IMR-90 (cell line): ENCODE measurements around the gene C15orf39. TPM values are rescaled to one million over a fixed set of nuclear protein-coding genes. Genes with fewer than 3 reads are reported as not detected.
"Not testable (repeated sequence)": the region's sequence is repeated elsewhere in the genome, so short reads cannot be mapped to it uniquely, and the experiment has no call there.

ENCODE experiments used
- ATAC-seq: fragments of 200-7000 bp; cut with Tn5 transposase; 2 replicates; pipeline ENCODE4 v1.9.1; 2020; ENCODE audit warnings: low read depth, mild to moderate bottlenecking, moderate library complexity
- BruUV-seq: library from RNA; stranded (reverse); fragments of 400-500 nt; replicated peaks from 2 replicates; lab custom pipeline; 2021; lab: Mats Ljungman, UMichigan
- CTCF ChIA-PET: fragments of 300-600 bp; formaldehyde crosslinking; extraction: SDS; loops from one replicate; lab custom pipeline; 2021; ENCODE audit warnings: antibody characterized with exemption; lab: Yijun Ruan, JAX
- POLR2A ChIA-PET: fragments of 300-600 bp; sonication (Branson Sonifier 250); formaldehyde crosslinking; loops from one replicate; lab custom pipeline; 2022; ENCODE audit warnings: antibody characterized with exemption; ENCODE audit not compliant: unreplicated experiment; lab: Charles Lee
- DNase-seq: peaks from one replicate; pipeline ENCODE4 v3.0.0; 2013
- H2AFZ ChIP-seq: replicated peaks from 2 replicates; pipeline ENCODE3; 2013; ENCODE audit warnings: low read length, mild to moderate bottlenecking; ENCODE audit not compliant: poor library complexity
- H2AK5ac ChIP-seq: 2 replicates; pipeline ENCODE4 v1.6.1; 2013; ENCODE audit warnings: low read depth, low read length, inconsistent platforms
- H2AK9ac ChIP-seq: replicated peaks from 2 replicates; pipeline ENCODE3; 2013; ENCODE audit warnings: mild to moderate bottlenecking, low read depth, low read length, moderate library complexity; ENCODE audit not compliant: poor library complexity
- H2BK120ac ChIP-seq: 2 replicates; pipeline ENCODE4 v1.6.1; 2013; ENCODE audit warnings: low read depth, low read length, inconsistent platforms
- H2BK15ac ChIP-seq: 3 replicates; pipeline ENCODE4 v1.6.1; 2013; ENCODE audit warnings: low read depth, low read length, inconsistent platforms
- H2BK20ac ChIP-seq: 2 replicates; pipeline ENCODE4 v1.6.1; 2013; ENCODE audit warnings: low read depth, mild to moderate bottlenecking, inconsistent platforms, low read length, moderate library complexity
- H2BK5ac ChIP-seq: 2 replicates; pipeline ENCODE4 v1.6.1; 2013; ENCODE audit warnings: mild to moderate bottlenecking, low read depth, low read length, inconsistent platforms; ENCODE audit not compliant: poor library complexity, severe bottlenecking
- H3K14ac ChIP-seq: replicated peaks from 2 replicates; pipeline ENCODE4 v1.6.1; 2013; ENCODE audit warnings: low read depth, low read length, inconsistent platforms
- H3K18ac ChIP-seq: 2 replicates; pipeline ENCODE4 v1.6.1; 2013; ENCODE audit warnings: low read depth, low read length, control low read depth
- H3K23ac ChIP-seq: 2 replicates; pipeline ENCODE4 v1.6.1; 2013; ENCODE audit warnings: low read depth, low read length, inconsistent platforms
- H3K27ac ChIP-seq: 2 replicates; pipeline ENCODE4 v1.5.1; 2013; ENCODE audit warnings: mild to moderate bottlenecking, control low read depth, low read length; ENCODE audit not compliant: insufficient read depth
- H3K27me3 ChIP-seq: 2 replicates; pipeline ENCODE4 v1.6.1; 2013; ENCODE audit warnings: low read length; ENCODE audit not compliant: control insufficient read depth, insufficient read depth
- H3K36me3 ChIP-seq: 2 replicates; pipeline ENCODE4 v1.6.1; 2013; ENCODE audit warnings: low read length, mixed read lengths; ENCODE audit not compliant: control insufficient read depth, insufficient read depth
- H3K4ac ChIP-seq: 2 replicates; pipeline ENCODE4 v1.6.1; 2013; ENCODE audit warnings: low read depth, low read length, inconsistent platforms
- H3K4me1 ChIP-seq: 2 replicates; pipeline ENCODE4 v1.6.1; 2013; ENCODE audit warnings: low read length, mixed read lengths; ENCODE audit not compliant: control insufficient read depth, insufficient read depth
- H3K4me2 ChIP-seq: 2 replicates; pipeline ENCODE4 v1.6.1; 2013; ENCODE audit warnings: low read depth, mild to moderate bottlenecking, control low read depth, low read length, moderate library complexity
- H3K4me3 ChIP-seq: 2 replicates; pipeline ENCODE4 v1.5.1; 2013; ENCODE audit warnings: low read depth, mild to moderate bottlenecking, control low read depth, low read length, moderate library complexity; ENCODE audit not compliant: insufficient read depth
- H3K56ac ChIP-seq: 2 replicates; pipeline ENCODE4 v1.6.1; 2013; ENCODE audit warnings: low read length, inconsistent platforms; ENCODE audit not compliant: insufficient read depth; ENCODE audit errors: extremely low read depth
- H3K79me1 ChIP-seq, 2 experiments: 2 replicates each; pipeline ENCODE4 v1.6.1; 2013; ENCODE audit warnings: low read length in 2 of 2, inconsistent platforms in 1 of 2, low read depth in 1 of 2
- H3K9ac ChIP-seq: 2 replicates; pipeline ENCODE4 v1.6.1; 2013; ENCODE audit warnings: low read depth, low read length, control low read depth
- H3K9me1 ChIP-seq: 2 replicates; pipeline ENCODE4 v1.6.1; 2013; ENCODE audit warnings: low read length, inconsistent platforms; ENCODE audit not compliant: insufficient read depth
- H3K9me3 ChIP-seq: 2 replicates; pipeline ENCODE4 v1.6.1; 2013; ENCODE audit warnings: low read length; ENCODE audit not compliant: control insufficient read depth, insufficient read depth
- H4K20me1 ChIP-seq: 2 replicates; pipeline ENCODE4 v1.6.1; 2013; ENCODE audit warnings: low read length, inconsistent platforms; ENCODE audit not compliant: insufficient read depth
- H4K5ac ChIP-seq: 2 replicates; pipeline ENCODE4 v1.6.1; 2013; ENCODE audit warnings: mild to moderate bottlenecking, low read depth, low read length, control low read depth
- H4K8ac ChIP-seq, 2 experiments: 2 replicates each; pipeline ENCODE4 v1.6.1; 2013; ENCODE audit warnings: low read depth in 2 of 2, low read length in 2 of 2, control low read depth in 1 of 2, inconsistent platforms in 1 of 2
- H4K91ac ChIP-seq: 2 replicates; pipeline ENCODE4 v1.6.1; 2013; ENCODE audit warnings: low read depth, low read length, inconsistent platforms; ENCODE audit not compliant: insufficient read depth
- WGBS, 2 experiments: methylation state at CpG; one replicate each; pipeline versions ENCODE4 v1.1.5 to v1.1.7; 2013; ENCODE audit warnings: missing lambda C conversion rate in 2 of 2; ENCODE audit not compliant: insufficient read length in 1 of 2; ENCODE audit errors: extremely low coverage in 2 of 2; 5-methylcytosine and 5-hydroxymethylcytosine counted together
- dilution Hi-C: fragments of 300-500 bp; cut with HindIII; formaldehyde crosslinking; loops from one replicate; pipeline ENCODE4 v1.14.3; 2018; ENCODE audit warnings: low sequenced_read_pairs; ENCODE audit not compliant: unreplicated experiment
- in situ Hi-C: fragments of 300-500 bp; cut with MboI; formaldehyde crosslinking; loops from 3 replicates; pipeline ENCODE4 v1.14.3; 2019; ENCODE audit warnings: low sequenced_read_pairs, inconsistent platforms, mixed read lengths
- intact Hi-C: fragments of 100-400 bp; cut with micrococcal nuclease; formaldehyde crosslinking; loops from 2 replicates; pipeline ENCODE4 v1.10.0; 2022
- polyA plus RNA-seq, 3 experiments: library from polyadenylated mRNA; depleted of rRNA; stranded (reverse); fragments of >200 nt; gene quantifications; 2 replicates each; pipeline ENCODE4 v1.2.3, GENCODE V29; 2012; ENCODE audit warnings: low replicate concordance in 1 of 3
- total RNA-seq: library from RNA; depleted of rRNA; stranded (reverse); fragments of >200 nt; gene quantifications from 2 replicates; pipeline ENCODE4 v1.2.3, GENCODE V29; 2012

The C15orf39 gene
- total and polyA plus RNA-seq, 2 of the 4 experiments (the other 2 are of a cell fraction): 1.3 to 5.7 TPM

DNA sequence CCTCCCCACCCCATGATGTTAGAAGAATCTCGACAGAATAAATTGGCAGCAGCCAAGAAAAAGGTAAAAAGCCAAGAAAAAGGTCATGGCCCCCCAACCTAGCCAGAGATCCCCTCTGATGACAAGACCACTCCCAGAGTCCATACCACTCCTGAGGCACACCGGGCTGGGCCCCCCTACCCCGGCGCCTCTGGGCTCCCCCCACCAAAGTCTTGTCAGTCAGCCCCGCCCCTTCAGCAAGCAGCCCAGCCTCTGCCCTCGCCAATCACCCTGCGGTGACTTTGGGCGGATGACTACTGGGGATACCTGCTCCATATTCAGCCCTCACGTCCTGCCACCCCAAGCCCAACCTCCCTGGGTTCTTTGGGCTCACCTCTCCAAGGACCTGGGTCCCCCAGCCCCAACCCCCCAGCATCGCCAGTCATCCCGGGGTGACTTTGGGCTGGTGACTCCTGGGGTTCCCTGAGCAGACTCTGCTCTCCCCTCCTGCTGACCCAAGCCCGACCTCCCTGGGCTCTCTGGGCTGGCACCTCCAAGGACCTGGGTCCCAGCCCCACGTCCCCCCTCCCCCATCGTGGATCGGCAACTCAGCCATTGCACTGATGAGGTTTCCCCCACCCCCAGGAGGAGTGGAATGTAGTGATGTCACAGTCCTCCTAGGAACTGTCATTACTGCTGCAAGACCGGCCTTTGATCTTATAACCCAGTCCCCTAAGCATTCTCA lies 57.1 kb downstream of the C15orf39 start:
- CTCF ChIA-PET, H3K9me1 ChIP-seq, H3K14ac ChIP-seq, ATAC-seq, H4K8ac ChIP-seq, H4K91ac ChIP-seq, H3K9me3 ChIP-seq, H2BK5ac ChIP-seq, H3K27ac ChIP-seq, H2BK15ac ChIP-seq, H2BK20ac ChIP-seq, H3K4ac ChIP-seq, dilution Hi-C loops, H3K4me3 ChIP-seq, POLR2A ChIA-PET, H3K18ac ChIP-seq, H2AFZ ChIP-seq, H3K56ac ChIP-seq, H3K4me1 ChIP-seq, H2AK5ac ChIP-seq, H2AK9ac ChIP-seq, H3K23ac ChIP-seq, DNase-seq, H3K36me3 ChIP-seq, H2BK120ac ChIP-seq, intact Hi-C loops, H3K9ac ChIP-seq, BruUV-seq, H4K5ac ChIP-seq, H3K79me1 ChIP-seq, H4K20me1 ChIP-seq, H3K27me3 ChIP-seq, in situ Hi-C loops, H3K4me2 ChIP-seq: not testable (repeated sequence)
- WGBS, 2 experiments: no CpG with 5 or more reads among the region's 16 CpGs

DNA sequence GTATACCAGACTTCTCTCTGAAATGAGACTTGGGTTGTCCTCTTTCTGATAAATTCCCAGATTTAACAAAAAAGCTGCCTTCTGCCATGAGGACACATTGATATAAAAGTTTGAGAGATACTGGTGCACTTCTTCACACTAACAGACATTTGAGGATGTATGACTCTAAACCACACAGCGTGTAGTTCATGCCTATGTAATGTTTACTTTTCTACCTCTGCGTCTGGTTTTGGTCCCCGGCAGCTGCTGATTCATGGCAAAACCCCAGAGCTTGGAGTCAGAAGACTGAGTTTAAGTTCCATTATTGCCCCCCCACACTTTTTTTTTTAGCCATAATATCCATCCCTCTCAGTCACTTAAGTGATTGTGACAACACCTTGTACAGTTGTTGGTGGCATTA lies 58.2 kb downstream of the C15orf39 start:
- H3K79me1 ChIP-seq, H4K8ac ChIP-seq, H3K4ac ChIP-seq, H3K18ac ChIP-seq, CTCF ChIA-PET, H4K91ac ChIP-seq, H3K4me2 ChIP-seq, H2BK120ac ChIP-seq, H3K14ac ChIP-seq, dilution Hi-C loops, H3K9me1 ChIP-seq, H2BK20ac ChIP-seq, H2BK15ac ChIP-seq, H3K4me3 ChIP-seq, H3K23ac ChIP-seq, H3K27me3 ChIP-seq, BruUV-seq, DNase-seq, ATAC-seq, H4K5ac ChIP-seq, H2AK5ac ChIP-seq, H2AFZ ChIP-seq, H3K4me1 ChIP-seq, H3K56ac ChIP-seq, H4K20me1 ChIP-seq, H3K9me3 ChIP-seq, H3K36me3 ChIP-seq, in situ Hi-C loops, H2BK5ac ChIP-seq, H2AK9ac ChIP-seq, intact Hi-C loops, H3K27ac ChIP-seq, H3K9ac ChIP-seq, POLR2A ChIA-PET: not testable (repeated sequence)
- WGBS, 2 experiments: no CpG with 5 or more reads among the region's 3 CpGs
